GM19099 (cell line): ENCODE measurements around the gene FOXO6.

Experiments
- POLR2A ChIP-seq: IDR thresholded peaks from 3 replicates; pipeline ENCODE4 v1.6.1; 2011; ENCODE audit warnings: low read depth; ENCODE audit not compliant: insufficient read length; ENCODE audit errors: extremely low read depth

FOXO6 gene

DNA sequence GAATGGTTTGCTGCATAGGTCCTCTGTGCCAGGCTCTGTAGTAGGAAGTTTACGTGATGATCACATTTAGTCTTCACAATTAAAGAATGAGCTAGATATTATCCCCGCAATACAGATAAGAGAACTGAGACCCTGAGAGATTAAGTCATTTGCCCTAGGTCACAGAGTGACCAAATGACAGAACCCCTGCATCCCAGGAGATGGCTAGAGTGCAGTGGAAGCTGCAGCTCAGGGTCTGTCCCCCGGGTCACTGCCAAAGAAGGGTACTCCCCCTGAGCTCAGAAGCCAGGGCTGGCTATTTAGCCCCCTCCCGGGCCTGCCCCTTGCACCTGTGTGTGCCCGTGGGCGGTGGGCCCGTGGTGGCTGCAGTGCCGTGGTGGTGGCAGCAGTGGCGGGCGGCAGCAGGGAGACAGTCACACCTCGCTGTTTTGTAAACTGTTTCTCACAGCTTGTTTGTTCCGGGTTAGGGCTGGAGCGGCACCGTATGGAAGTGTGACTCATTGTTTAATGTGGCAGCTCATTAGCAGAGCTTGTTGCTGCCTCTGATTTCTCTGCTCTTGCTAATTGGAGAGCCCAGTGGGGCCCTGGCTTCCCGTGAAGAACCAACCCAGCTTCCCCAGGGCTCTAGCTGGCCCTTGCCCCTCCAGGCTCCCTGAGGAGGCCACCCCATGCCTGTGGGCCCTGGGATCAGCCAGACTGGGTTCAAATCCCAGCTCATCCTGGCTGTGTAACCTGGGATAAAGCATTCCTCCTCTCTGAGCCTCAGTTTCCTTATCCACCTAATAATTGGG, 19.3 kb upstream of the FOXO6 start:
- TF ChIP-seq POLR2A, result no peak

DNA sequence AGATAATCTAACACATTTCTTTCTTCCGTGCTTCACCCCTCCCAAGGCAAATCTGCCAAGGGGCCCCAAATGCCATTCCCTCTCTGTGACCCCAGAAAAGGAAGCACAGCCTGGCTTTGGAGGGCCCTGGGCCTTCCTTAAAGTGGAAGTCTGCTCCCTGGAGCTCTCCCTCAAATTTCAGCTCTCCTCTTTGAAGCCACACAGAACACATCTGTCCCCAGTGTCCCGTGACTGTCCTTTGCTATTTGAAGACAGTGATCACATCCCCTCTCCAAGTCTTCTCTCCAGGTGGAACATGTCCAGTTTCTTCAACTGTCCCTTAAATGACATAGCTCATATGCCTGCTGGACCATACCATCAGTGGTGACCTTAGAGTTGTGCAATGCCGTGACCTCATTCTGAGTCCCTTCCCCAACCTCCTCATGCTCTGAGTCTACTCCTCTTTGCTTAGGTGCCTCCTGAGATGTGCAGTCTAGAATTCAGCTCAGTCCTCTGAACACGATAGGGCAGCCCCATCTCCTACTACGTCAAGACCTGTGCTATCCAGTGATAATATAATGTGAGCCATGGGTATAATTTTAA, 18.4 kb upstream of the FOXO6 start:
- TF ChIP-seq POLR2A, result no peak

DNA sequence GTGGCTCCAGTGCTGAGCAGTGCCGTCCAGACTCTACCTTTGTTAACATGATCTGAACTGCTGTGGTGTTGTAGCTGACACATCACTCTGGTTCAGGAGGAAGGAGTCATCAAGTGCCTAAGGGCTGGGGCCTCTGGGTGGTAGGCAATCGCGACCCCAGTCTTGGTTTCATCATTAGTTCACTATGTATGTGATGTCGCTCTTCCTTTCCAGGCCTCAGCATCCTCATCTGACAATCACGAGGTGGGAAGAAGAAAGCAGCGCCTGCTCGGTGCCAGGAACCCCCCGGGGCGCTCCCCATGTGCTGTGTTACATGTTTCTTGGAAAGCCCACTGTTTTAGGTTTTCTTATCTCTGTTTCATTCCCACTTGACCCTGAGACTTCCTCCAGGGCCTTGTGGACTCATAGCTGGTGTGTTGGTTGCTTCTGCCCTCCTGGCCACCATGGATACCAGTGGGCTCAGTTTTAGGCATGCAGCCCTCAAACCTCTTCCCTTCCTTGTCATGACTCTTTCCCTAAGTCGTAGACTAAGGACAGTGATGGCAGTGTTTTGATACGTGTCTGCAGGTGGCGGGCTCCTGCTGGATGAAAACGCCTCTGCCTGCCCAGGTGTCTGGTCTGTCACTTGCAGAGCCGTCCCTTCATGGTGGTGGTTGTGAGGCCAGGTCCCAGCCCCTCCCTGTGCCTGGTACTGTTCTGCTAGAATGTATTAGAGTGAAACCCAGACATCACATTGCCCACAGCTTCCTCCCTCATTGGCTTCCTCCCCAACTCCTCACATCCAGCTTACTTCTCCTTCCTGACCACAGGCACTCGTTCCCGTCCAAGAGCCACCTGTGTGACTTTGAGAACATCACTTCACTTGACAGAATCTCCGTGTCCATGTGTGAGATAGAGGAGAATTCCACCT, 17.2 kb upstream of the FOXO6 start:
- no peak for TF ChIP-seq POLR2A

GRCh38 chr1:41344708-41345159, 16.5 kb upstream of the FOXO6 start:
- no peak for TF ChIP-seq POLR2A

DNA sequence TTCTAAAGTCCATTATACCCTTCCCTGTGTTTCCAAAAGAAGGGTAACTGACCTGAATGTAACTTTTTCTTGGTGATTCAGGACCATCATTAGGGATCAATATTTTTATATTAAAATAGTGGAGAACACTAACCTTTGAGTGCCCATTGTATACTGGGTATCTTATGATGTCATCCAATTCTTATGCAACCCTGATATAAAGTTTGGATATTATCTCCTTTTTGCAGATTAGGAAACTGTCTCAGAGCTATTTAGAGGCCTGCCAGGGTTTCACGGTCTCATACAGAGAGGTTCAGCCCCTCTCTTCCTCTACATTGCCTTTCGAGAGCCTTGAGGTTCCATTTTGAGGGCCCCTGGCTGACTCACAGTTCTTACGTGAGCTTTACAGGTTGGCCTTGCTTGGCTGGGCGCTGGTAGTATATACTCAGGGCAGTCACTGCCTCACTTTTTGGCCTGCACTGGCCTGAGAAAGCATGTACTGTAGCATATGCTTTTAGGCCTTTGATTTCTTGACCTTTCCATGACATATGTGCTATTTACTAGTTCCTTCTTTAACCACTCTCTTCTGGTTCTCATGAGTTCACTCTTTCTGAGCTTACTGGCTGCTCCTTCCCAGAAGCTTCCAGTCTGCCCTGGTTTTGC, 15.7 kb upstream of the FOXO6 start:
- TF ChIP-seq POLR2A, result no peak

DNA sequence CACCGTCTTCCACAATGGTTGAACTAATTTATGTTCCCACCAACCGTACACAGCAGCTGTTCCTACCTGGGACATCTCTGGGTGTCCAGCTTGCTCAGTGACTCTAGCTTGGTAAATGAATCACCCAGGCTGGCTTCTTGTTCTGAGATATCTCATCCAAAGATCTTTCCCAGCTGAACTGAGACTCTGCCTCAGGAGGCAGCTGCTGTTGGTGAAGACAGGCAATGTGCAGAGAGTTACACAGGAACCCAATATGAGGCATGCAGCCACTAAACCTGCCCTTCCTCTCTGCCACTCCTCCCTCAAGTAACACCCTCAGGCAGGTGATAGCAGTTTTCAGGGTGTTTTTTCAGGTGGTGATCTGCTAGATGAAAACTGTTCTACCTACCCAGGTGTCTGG, 14.0 kb upstream of the FOXO6 start:
- no peak for TF ChIP-seq POLR2A

DNA sequence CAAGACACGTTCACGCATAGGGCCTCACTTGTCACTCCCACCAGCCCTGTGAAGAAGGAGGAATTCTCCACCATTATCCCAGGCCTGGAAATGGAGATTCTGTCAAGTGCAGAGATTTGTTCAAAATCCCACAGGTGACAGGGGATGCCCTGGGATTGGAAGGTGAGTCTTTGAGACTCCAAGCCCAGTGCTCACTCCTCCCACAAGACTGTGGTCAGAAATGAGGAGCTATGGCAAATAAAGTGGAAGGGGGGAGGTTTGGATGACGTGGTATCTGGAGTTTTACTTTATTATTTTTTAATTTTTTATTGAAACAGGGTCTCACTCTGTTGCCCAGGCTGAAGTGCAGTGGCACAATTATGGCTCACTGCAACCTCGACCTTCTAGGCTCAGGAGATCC, 12.8 kb upstream of the FOXO6 start:
- no peak for TF ChIP-seq POLR2A

GRCh38 chr1:41349361-41350054, 11.7 kb upstream of the FOXO6 start:
- no peak for TF ChIP-seq POLR2A

- no peak for TF ChIP-seq POLR2A
Measured at GRCh38 chr1:41350055-41350378, 11.2 kb upstream of the FOXO6 start.

DNA sequence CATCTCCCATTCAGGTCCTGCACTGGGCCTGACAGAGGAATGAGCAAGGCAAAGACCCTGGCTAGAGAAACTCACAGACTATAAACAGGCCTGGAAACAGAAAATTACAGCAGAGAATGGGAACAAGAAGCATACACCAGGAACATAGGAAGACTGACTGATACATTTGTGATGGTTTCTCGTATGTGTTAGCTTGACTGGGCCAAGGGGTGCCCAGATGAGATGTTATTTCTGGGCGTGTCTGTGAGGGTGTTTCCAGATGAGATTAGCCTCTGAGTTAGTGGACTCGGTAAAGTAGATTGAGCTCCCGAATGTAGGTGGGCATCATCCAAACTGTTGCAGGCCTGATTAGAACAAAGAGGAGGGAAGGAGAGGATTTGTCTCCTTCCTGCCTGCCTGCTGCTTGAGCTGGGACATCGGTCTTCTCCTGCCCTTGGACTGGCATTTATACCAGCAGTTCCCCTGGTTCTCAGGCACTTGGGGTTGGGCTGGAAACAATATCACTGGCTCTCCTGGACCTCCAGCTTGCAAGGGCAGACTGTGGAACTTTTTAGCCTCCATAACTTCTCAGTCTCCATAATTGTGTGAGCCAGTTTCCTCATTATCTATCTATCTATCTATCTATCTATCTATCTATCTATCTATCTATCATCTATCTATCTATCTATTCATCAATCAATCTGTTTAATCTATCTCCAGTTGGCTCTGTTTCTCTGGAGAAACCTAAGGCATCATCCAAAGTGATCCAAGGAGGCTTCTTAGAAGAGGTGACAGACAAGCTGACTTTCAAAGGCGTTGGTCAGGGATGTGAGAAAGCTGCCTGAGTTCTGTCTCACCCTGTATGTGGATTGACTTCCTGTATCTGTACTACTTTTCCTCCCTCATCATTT, 9.7 kb upstream of the FOXO6 start:
- TF ChIP-seq POLR2A, result no peak

DNA sequence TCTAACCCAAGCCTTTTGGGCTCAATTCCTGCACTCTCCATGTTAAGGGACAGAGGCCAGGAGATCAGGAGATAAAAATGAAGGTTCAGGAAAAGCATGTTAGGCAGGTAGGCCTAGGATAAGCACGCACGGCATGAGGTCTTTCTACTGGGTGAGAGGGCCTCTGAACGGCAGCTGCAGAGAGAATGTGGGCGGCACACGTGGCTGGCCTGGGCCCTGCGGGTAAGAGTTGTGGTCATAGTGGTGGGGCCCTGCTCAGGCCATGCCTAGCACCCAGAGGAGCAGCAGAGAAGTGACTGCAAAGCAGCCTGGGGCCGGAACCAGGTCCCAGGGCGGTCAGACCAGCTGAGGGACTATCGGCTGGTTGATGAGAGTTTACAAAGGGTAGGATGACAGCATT, 7.5 kb upstream of the FOXO6 start:
- no peak for TF ChIP-seq POLR2A

GRCh38 chr1:41354956-41355355, 6.3 kb upstream of the FOXO6 start:
- no peak for TF ChIP-seq POLR2A

DNA sequence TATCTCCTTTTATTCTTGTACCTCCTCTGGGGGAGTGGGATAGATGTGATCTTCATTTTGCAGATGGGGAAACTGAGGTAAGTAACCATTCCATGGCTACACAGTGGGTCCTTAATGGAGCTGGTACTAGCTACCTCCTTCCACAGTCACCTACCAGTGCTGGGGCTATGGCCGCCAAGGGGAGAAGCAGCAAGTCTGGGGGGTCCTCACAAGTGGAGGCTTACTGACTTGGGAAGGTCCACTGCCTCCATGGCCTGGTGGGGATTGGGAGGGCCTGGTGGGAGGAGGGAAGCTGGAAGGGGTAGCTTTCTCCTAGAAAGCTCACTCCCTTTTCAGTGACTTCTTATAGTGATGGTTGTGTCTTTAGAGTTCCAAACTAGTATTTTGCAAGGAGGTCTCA, 5.9 kb upstream of the FOXO6 start:
- TF ChIP-seq POLR2A, result no peak

DNA sequence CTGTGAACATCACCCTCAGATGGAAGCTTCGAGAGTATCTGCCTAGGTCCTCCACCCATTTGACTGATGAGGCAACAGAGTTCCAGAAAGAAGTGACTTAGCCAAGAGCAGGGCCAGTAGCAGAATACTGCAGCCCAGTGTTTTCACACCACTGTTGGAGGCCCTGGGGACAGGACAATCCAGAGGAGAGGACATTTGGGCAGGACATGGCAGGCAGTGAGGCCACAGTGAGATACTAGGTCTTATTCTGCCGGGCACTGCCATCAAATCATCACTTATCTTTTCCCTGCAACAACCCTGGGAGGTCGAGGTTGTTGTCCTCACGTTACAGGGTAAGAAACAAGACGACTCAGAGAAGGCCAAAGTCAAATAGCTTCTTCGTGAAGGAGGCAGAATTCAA, 5.5 kb upstream of the FOXO6 start:
- no peak for TF ChIP-seq POLR2A
